ENCODE measurements around the gene ZNF646.
A peak's percentile ranks its signal among the peaks of the same experiment; 100 is the strongest.

The ZNF646 gene

DNA sequence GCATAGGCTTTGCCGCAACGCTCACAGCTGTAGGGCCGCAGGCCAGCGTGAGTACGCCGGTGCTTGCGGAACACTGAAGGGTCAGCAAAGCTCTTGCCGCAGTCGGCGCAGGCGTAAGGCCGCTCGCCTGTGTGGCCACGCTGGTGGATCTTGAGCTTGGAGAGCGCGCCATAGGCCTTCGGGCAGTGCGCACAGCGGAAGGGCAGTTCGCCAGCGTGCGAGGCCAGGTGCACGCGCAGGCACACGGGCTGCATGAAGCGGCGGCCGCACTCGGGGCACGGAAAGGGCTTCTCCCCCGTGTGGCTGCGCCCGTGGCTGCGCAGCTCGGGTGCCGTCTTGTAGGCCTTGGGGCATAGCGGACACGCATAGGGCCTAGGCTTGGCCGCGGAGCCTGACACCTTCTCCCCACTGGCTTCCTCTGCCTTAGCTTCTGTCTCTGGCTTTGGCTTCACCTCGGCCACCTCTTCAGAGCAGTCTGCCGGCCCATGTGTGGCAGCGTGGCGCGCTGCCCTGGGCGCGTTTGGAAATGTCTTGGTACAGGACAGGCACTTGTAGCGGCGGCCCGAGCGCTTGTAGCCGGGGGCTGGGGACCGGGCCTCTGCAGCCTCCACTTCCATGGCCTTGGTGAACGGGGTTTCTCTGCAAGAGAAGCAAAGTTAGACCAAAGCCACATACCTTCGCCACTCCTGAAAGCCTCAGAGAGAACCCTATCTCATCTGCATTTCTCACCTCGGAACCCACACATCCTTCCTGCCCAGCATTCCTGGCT lies 10.2 kb upstream of the ZNF646 start:
- DNase-seq, result peak; percentile 32

DNA sequence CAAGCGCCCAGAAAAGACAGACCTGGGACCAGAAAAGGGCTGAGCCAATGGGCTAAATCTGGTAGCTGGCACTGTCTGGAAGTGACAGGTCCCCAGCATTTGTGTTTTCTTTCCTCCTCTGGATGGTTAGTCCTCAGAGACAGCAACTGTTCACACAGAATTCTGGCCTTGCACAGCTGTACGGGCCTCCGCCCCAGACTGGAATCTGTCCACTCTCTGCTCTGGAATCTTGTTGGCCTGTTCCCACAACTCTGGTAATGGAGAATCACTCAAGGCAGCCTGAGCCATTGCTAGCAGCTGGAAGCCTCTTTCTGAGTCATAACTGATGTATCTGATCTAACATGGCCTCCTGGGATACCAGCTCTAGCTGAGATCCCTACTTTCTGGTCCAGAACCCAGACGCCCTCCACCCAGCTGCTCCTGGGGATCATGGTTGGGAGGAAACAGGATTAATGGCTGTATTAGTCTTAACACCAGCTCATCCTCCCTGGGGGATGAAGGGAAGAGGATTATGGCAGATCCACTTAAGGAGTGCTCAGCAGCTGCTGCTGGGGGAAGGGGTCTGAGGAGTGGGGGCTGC lies 9.2 kb upstream of the ZNF646 start:
- no peak for DNase-seq

DNA sequence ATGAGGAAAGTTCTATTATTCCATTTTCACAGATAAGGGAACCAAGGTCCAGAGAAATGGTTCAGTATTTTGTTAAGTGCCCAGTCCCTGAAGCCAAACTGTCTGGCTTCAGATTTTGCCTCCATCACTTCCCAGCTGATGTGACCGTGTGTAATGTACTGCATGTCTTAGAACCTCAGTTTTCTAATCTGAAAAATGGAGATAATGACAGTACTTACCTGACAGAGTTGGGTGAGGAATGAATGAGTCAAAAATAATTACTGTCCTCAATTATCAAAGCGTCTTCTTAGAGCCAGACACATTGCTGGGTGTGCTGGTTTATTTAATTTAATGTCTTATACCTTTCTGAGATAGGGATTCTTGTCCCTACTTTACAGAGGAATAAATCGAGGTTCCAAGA lies 6.9 kb upstream of the ZNF646 start:
- no peak for DNase-seq

DNA sequence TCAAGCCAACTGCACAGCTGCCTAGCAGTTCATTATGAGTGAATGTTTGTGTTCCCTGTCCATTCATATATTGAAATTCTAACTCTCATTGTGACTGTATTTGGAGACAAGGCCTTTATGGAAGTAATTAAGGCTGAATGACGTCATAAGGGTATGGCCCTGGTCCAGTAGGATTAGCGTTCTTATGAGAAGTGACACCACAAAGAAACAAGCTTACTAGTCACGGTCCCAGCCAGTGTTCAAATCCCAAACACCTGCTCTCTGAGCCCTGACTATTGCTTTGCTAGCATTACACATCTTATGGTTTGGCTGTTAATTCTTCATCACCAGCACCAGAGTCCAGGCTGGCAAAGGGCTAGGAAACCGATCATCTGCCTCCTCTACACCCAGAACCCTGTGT lies 2.4 kb upstream of the ZNF646 start:
- no peak for DNase-seq

DNA sequence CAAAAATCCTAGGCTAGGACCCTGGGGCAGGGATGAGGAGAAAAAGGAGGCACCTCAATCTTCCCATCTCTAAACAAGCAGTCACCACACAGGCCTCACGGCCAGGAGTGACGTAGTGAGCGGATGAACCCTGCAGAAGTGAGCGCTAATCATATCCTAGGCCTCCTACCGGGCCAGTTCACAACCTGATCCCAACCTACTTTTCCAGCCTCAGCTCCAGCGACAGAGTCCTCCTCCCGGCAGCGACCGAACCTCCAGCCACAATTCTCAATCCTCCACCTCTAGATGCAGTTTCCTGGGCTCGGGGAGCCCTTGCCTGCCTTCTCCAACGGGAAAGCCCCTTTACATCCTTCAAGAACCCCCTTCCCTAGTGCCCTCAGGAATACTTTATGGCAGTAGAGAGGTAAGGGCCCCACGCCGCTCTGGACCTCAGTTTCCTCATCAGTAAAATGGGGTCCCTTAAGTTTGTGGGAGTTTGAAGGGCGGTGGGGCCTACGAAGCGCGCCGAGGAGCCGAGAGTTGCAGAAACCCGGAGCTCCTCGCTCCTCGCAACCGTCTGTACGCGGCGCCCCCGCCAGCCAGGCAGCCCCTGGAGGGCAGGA lies 1.6 kb upstream of the ZNF646 start:
- peak; percentile 33 for DNase-seq

DNA sequence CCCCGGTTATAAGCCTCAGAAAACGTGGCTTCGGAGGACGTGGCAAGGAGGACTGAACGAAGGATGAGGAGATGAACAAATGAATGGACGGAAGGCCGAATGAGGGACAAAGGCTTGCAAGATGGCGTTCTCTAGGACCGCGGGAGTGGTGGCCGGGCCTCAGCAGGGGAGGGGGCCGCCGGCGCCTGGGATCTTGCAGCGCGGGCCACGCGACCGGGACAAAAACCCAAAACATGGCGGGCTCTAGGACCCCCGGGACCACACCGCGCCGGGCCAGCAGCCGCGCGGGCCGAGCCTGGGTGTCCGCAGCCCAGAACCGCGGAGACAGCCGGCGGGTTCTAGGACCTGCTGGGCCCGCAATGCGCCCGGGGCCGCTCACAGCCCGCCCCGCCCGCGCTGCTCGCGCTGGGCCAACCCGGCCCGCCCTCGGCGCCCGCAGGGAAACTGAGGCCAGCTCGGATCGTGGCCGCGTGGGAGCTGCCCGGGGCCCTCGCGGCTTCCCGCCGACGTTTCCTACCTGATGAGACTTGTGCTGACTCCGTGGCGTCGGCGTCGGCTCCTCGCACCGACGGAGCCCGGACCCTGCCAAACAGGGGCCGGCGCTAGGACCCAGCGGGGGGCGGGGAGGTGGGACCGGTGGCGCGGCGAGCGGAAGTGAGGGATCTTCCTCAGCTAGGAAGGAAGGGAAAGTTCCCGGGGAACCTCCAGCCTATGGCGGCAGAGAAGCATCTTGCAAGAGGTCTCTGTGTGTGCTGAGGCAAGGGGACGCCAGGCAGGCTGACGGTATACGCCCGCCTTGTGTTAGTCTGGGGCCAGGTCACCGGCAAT lies 866 bp upstream of the ZNF646 start:
- DNase-seq, result peak; percentile 85

DNA sequence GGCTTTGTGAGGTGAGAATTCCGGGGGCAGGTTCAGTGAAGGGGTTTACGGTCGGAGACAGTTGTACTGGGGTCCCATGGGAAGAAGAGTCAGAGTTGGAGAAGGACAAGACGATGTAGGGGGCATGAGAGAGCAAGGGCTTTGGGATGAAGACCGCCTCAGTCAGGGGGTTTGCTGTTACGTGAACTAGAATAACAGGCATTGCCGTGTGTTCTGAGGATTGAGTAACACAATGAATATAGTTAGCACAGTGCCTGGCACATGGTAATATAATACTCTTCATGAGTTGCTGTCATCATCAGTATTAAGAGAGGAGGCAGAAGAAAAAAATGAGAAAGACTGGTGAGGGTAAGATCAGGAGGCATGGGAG lies 577 bp downstream of the ZNF646 start:
- DNase-seq, result no peak

DNA sequence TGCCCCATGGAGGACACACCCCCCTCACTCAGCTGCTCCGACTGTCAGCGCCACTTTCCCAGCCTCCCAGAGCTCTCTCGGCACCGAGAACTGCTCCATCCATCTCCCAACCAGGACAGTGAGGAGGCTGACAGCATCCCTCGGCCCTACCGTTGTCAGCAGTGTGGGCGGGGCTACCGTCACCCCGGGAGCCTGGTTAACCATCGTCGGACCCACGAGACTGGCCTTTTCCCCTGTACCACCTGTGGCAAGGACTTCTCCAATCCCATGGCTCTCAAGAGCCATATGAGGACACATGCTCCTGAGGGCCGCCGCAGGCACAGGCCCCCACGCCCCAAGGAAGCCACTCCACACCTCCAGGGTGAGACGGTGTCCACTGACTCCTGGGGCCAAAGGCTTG lies 2.1 kb downstream of the ZNF646 start:
- no peak for DNase-seq

DNA sequence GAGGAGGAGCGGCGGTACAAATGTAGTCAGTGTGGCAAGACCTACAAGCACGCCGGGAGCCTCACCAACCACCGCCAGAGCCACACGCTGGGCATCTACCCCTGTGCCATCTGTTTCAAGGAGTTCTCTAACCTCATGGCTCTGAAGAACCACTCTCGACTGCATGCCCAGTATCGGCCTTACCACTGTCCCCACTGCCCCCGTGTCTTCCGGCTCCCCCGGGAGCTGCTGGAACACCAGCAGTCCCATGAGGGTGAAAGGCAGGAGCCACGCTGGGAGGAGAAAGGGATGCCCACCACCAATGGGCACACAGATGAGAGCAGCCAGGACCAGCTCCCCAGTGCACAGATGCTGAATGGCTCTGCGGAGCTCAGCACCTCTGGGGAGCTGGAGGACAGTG lies 2.8 kb downstream of the ZNF646 start:
- no peak for DNase-seq

DNA sequence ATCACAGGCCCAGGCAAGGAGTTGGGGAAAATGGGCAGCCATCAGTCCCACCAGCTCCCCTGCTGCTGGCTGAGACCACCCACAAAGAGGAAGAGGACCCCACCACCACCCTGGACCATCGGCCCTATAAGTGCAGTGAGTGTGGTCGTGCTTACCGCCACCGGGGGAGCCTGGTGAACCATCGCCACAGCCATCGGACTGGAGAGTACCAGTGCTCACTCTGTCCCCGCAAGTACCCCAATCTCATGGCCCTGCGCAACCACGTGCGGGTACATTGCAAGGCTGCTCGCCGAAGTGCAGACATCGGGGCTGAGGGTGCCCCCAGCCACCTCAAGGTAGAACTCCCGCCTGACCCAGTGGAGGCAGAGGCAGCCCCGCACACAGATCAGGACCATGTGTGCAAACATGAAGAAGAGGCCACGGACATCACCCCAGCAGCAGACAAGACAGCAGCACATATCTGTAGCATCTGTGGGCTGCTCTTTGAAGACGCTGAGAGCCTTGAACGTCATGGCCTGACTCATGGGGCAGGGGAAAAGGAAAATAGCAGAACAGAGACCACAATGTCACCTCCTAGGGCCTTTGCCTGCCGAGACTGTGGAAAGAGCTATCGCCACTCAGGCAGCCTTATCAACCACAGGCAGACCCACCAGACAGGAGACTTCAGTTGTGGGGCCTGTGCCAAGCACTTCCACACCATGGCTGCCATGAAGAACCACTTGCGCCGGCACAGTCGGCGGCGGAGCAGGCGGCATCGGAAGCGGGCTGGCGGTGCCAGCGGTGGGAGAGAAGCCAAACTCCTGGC lies 3.6 kb downstream of the ZNF646 start:
- no peak for DNase-seq

DNA sequence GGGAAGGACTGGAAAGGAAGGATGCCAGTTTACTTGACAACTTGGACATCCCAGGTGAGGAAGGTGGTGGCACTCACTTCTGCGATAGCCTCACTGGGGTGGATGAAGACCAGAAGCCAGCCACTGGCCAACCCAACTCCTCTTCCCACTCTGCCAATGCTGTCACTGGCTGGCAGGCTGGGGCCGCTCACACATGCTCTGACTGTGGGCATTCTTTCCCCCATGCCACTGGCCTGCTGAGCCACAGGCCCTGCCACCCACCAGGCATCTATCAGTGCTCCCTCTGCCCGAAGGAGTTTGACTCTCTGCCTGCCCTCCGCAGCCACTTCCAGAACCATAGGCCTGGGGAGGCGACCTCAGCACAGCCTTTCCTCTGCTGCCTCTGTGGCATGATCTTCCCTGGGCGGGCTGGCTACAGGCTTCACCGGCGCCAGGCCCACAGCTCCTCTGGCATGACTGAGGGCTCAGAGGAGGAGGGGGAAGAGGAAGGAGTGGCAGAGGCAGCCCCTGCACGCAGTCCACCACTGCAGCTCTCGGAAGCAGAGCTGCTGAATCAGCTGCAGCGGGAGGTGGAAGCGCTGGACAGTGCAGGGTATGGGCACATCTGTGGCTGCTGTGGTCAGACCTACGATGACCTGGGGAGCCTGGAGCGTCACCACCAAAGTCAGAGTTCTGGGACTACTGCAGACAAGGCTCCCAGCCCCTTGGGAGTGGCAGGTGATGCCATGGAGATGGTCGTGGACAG lies 4.5 kb downstream of the ZNF646 start:
- no peak for DNase-seq

DNA sequence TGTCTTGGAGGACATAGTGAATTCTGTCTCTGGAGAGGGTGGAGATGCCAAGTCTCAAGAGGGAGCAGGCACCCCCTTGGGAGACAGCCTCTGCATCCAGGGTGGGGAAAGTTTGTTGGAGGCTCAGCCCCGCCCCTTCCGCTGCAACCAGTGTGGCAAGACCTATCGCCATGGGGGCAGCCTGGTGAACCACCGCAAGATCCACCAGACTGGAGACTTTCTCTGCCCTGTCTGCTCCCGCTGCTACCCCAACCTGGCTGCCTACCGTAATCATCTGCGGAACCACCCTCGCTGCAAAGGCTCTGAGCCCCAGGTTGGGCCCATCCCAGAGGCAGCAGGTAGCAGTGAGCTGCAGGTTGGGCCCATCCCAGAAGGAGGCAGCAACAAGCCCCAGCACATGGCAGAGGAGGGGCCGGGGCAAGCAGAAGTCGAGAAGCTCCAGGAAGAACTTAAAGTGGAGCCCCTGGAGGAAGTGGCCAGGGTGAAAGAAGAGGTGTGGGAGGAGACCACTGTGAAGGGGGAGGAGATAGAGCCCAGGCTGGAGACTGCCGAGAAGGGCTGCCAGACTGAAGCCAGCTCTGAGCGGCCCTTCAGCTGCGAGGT lies 5.2 kb downstream of the ZNF646 start:
- no peak for DNase-seq

DNA sequence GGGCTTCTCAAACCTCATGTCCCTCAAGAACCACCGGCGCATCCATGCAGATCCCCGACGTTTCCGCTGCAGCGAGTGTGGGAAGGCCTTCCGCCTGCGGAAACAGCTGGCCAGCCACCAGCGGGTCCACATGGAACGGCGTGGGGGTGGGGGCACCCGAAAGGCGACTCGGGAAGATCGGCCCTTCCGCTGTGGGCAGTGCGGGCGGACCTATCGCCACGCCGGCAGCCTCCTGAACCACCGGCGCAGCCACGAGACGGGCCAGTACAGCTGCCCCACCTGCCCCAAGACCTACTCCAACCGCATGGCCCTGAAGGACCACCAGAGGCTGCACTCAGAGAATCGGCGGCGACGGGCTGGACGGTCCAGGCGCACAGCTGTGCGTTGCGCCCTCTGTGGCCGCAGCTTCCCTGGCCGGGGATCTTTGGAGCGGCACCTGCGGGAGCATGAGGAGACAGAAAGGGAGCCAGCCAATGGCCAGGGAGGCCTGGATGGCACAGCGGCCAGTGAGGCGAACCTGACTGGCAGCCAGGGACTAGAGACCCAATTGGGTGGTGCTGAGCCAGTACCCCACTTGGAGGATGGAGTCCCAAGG lies 5.9 kb downstream of the ZNF646 start:
- DNase-seq, result no peak

DNA sequence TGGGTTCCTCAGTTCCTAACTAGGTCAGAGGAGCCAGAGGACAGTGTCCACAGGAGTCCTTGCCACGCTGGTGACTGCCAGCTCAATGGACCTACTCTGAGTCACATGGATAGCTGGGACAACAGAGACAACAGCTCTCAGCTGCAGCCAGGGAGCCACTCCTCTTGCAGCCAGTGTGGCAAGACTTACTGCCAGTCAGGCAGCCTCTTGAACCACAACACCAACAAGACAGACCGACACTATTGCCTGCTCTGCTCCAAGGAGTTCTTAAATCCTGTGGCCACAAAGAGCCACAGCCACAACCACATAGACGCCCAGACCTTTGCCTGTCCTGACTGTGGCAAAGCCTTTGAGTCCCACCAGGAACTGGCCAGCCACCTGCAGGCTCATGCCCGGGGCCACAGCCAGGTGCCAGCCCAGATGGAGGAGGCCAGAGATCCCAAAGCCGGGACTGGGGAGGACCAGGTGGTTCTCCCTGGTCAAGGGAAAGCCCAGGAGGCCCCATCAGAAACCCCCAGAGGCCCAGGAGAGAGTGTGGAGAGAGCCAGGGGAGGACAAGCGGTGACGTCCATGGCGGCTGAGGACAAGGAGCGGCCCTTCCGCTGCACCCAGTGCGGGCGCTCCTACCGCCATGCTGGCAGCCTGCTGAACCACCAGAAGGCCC lies 6.7 kb downstream of the ZNF646 start:
- no peak for DNase-seq

DNA sequence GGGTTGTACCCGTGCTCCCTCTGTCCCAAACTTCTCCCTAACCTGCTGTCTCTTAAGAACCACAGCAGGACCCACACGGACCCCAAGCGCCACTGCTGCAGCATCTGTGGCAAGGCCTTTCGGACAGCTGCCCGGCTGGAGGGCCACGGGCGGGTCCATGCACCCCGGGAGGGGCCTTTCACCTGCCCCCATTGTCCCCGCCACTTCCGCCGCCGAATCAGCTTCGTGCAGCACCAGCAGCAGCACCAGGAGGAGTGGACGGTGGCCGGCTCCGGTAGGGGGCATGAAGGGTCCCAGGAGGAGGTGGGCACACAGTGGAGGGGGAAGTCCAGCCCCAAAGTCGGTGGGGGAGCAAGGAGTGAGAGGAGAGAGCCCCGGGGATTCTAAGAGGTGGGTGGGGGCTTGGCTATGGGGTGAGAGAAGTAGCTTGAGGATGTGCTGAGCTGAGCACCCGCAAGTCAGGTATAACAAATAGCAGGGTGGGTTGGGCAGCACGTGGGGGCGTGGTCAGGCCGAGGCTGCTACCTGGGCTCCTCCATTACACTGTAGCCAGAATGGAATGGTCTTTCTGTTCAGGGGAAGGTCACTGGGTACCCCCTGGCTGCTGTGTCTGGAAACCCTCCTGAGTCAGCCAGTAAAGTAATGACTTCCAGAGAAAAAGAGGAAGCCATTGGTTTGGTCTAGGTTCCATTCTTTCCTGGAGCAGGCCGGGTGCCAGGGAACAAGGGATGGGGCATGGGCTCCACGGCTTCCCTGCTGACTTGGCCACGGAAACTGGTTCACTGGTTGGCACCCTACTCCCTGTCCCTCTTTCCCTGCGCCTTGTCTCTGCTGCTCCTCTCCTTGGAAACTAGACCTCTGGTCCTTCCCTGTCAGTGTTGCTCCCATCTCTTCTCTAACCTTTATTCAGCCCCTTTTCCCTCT lies 7.5 kb downstream of the ZNF646 start:
- no peak for DNase-seq

DNA sequence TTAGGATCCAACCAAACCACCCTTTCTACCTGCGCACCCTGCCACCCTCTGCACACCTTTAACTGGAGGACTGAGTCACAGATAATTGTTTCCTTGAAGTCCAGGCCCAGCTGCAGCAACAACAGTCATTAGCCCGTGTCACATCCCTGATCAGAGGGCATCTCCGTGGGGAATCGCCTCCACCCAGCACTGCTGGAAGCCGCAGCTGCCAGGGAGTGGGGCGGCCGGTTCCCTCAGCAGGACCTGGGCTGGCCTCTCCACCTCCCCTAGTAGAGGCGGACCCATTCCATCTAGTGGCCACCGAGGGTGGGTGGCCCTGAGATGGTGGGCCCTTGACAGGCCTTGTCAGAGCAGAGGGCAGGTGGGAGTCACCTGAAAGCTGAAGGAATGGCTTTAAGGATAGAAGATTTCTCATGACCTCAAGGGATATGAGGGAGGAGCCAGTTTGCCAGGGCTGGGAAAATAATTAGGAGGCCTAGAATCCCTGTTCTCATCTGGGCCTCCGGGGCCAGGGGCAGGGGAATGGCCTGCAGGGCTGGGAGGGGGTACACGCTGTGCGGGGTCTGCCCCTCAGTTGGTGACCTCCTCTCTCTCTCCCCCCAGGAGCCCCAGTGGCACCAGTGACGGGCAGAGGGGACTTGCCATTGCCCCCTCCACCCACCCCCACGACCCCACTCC lies 8.3 kb downstream of the ZNF646 start:
- no peak for DNase-seq

DNA sequence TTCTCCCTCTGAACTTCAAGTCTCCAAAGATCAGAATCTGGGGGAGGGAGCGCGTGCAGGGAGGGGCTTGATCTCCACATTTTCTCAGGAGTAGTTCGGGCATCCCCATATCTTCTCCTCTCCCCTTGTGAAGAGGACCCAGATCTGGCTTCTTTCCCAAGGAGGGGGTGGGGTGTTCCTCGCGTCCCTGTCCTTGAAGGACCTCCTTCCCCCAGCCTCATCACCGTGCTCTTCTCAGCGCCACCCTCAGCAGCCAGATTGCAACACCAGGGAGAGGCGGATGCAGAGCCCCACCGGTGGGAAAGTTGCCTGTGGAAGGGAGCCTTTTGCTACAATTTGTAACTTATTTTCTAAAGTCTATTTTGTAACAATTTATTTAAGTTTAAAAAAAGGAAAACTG lies 8.9 kb downstream of the ZNF646 start:
- no peak for DNase-seq

DNA sequence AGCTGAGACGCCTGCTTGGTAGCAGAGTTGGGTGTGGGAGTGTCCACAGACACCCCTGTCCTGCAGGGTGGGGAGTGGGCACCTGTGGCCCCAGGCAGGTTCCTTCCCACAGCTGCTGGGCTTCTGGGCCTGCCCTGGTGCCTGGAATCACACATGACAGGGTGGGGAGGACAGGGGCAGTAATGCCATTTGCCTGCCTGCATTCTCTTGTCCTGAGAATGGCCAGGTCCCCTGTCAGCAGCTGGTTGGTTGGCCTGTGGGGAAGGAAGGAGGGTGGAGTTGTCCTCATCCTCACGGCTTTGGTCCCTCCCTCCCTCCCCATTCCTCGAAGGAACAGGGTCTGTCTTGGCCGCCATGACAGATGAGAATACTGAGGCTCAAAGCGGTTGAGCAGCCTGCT lies 9.3 kb downstream of the ZNF646 start:
- no peak for DNase-seq

DNA sequence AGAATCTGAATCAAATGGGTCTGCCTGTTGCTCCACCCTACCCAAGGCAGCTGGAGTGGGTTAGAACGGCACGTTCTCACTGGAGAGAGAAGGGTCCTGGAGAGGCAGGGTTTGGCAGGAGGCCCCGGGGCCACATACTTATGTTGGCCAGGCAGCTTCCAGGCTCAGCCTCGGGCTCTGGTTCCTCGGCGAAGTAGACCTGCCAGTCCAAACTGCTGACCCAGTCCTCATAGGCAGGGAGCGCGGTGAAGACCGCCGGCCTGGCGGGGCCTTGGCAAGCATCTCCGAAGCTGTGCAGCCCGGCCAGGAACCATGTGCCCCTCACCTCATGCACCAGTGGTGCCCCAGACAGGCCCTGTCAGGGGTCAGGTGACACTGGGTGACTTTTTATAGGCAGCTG lies 9.8 kb downstream of the ZNF646 start:
- DNase-seq, result no peak
